Peyer's patch (tissue), 4 donors: ENCODE results near the gene CXCL1. TPM values are rescaled to one million over a fixed set of nuclear protein-coding genes. Genes with fewer than 3 reads are reported as not detected.

Experiments
- DNase-seq, 3 donors: peaks; one replicate each; pipeline ENCODE4 v3.0.0-alpha.2; 2017 to 2019
- H3K27ac ChIP-seq, 4 donors: fragments of 200-600 bp; sonication (generic); one replicate each; pipeline ENCODE4 v1.5.1; 2016 to 2019
- H3K27me3 ChIP-seq, 2 donors: fragments of 200-600 bp; sonication (generic); one replicate each; pipeline ENCODE4 v1.5.1; 2019
- H3K36me3 ChIP-seq, 3 donors: fragments of 200-600 bp; sonication (generic); one replicate each; pipeline ENCODE4 v1.5.1; 2016 to 2019
- H3K4me1 ChIP-seq, 4 donors: fragments of 200-600 bp; sonication (generic); one replicate each; pipeline ENCODE4 v1.5.1; 2016 to 2019
- H3K4me3 ChIP-seq, 4 donors: fragments of 200-600 bp; sonication (generic); 1 replicate in 3 of 4; 2 replicates in 1 of 4; pipeline ENCODE4 v1.5.1; 2016 to 2019; ENCODE audit warnings: mild to moderate bottlenecking in 1 of 4
- H3K9me3 ChIP-seq, 4 donors: fragments of 200-600 bp; sonication (generic); one replicate each; pipeline ENCODE4 v1.5.1; 2016 to 2019; ENCODE audit warnings: mild to moderate bottlenecking in 1 of 4
- POLR2A ChIP-seq, 2 donors: fragments of 450-650 bp; IDR thresholded peaks; one replicate each; pipeline ENCODE4 v1.5.1; 2017; ENCODE audit warnings: antibody characterized with exemption in 2 of 2, mild to moderate bottlenecking in 2 of 2, moderate library complexity in 2 of 2
- total RNA-seq, 4 donors: library from RNA; depleted of rRNA; stranded (reverse); fragments of >200 nt; gene quantifications; one replicate each; pipeline ENCODE4 v1.1.0, GENCODE V29; 2016
- TF ChIP-seq, protein P1 (sequence below), 6 experiments: fragments of 450-650 bp in 4 of 6; fragments of 200-600 bp in 2 of 6; sonication (generic) in 1 of 6; IDR thresholded peaks; one replicate each; pipeline ENCODE4 v1.5.1; 2017 to 2019; ENCODE audit warnings: antibody characterized with exemption in 6 of 6, mild to moderate bottlenecking in 3 of 6, moderate library complexity in 1 of 6

CXCL1 gene
- total RNA-seq: 10 to 100 TPM in 1 of 4 donors, 1 to 10 TPM in 3; 4.1 to 69.3 (median 6.8) TPM

DNA sequence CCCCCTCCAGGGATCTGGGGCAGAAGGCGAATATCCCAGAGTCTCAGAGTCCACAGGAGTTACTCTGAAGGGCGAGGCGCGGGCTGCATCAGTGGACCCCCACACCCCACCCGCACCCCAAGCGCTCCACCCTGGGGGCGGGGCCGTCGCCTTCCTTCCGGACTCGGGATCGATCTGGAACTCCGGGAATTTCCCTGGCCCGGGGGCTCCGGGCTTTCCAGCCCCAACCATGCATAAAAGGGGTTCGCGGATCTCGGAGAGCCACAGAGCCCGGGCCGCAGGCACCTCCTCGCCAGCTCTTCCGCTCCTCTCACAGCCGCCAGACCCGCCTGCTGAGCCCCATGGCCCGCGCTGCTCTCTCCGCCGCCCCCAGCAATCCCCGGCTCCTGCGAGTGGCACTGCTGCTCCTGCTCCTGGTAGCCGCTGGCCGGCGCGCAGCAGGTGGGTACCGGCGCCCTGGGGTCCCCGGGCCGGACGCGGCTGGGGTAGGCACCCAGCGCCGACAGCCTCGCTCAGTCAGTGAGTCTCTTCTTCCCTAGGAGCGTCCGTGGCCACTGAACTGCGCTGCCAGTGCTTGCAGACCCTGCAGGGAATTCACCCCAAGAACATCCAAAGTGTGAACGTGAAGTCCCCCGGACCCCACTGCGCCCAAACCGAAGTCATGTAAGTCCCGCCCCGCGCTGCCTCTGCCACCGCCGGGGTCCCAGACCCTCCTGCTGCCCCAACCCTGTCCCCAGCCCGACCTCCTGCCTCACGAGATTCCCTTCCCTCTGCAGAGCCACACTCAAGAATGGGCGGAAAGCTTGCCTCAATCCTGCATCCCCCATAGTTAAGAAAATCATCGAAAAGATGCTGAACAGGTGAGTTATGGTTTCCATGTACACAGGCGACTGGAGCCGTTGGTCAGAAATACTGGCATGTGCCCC lies at the start of gene CXCL1:
Gene CXCL1 (plus strand): TSS at position 264 of the 926 bp plus-strand sequence. CDS start 78 bp downstream, at position 342.
- Histone ChIP-seq H3K4me1 (peaks cover 0 to 8% (median 0%) of the 10 kb centered on the region in 4 donors), H3K27me3 (no peaks in the 10 kb centered on the region), H3K27ac (peak within 1 kb of the TSS; percentile 64 to 81 (median 68)), H3K9me3 (no peaks in the 10 kb centered on the region), H3K4me3 (peak within 1 kb of the TSS; percentile 36 to 74 (median 57)), H3K36me3 (no peaks in the 10 kb centered on the region)
- peak in 2 of 3 donors; percentile 73 to 82 for DNase-seq
- TF ChIP-seq, protein P1, sequence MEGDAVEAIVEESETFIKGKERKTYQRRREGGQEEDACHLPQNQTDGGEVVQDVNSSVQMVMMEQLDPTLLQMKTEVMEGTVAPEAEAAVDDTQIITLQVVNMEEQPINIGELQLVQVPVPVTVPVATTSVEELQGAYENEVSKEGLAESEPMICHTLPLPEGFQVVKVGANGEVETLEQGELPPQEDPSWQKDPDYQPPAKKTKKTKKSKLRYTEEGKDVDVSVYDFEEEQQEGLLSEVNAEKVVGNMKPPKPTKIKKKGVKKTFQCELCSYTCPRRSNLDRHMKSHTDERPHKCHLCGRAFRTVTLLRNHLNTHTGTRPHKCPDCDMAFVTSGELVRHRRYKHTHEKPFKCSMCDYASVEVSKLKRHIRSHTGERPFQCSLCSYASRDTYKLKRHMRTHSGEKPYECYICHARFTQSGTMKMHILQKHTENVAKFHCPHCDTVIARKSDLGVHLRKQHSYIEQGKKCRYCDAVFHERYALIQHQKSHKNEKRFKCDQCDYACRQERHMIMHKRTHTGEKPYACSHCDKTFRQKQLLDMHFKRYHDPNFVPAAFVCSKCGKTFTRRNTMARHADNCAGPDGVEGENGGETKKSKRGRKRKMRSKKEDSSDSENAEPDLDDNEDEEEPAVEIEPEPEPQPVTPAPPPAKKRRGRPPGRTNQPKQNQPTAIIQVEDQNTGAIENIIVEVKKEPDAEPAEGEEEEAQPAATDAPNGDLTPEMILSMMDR (IDR thresholded peaks at IDR 0.05): no peak
- TF ChIP-seq POLR2A (IDR thresholded peaks at IDR 0.05): no peak

DNA sequence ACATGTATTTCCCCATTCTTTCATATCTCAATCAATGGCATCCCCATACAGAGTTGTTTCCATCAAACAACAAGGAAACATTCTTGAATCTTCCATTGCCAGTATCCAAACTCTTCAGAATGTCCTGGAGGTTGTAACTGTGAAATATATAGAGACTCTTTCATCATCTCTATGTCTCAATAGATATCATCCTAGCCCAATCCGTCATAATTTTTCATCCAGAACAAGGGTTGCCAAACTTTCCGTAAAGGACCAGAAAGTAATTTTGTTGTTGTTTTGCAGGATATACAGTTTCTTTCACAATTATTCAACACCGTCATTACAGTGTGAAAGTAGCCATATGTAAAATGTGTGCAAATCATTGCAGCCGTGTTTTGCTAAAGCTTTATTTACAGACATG lies 47.9 kb upstream of the CXCL1 start:
- no peak for DNase-seq
- TF ChIP-seq, protein P1 (IDR thresholded peaks at IDR 0.05): no peak
- no peak for TF ChIP-seq POLR2A (IDR thresholded peaks at IDR 0.05)
- no peaks in the 10 kb centered on the region for H3K36me3 ChIP-seq

GRCh38 chr4:73822389-73822788 lies 46.8 kb upstream of the CXCL1 start:
- no peak overlapping the region for H3K4me3 ChIP-seq
- TF ChIP-seq, protein P1 (IDR thresholded peaks at IDR 0.05): no peak
- no peak for TF ChIP-seq POLR2A (IDR thresholded peaks at IDR 0.05)
- no peak for DNase-seq
- no peaks in the 10 kb centered on the region for H3K36me3 ChIP-seq
- H3K27ac ChIP-seq: no peak overlapping the region
- H3K27me3 ChIP-seq: no peaks in the 10 kb centered on the region
- H3K9me3 ChIP-seq: no peaks in the 10 kb centered on the region
- H3K4me1 ChIP-seq: no peaks in the 10 kb centered on the region

More for the DNA sequence above, 47.9 kb upstream of the CXCL1 start:
- Histone ChIP-seq H3K4me3 (no peak overlapping the region), H3K9me3 (no peaks in the 10 kb centered on the region), H3K4me1 (no peaks in the 10 kb centered on the region), H3K27me3 (no peaks in the 10 kb centered on the region), H3K27ac (no peak overlapping the region)

DNA sequence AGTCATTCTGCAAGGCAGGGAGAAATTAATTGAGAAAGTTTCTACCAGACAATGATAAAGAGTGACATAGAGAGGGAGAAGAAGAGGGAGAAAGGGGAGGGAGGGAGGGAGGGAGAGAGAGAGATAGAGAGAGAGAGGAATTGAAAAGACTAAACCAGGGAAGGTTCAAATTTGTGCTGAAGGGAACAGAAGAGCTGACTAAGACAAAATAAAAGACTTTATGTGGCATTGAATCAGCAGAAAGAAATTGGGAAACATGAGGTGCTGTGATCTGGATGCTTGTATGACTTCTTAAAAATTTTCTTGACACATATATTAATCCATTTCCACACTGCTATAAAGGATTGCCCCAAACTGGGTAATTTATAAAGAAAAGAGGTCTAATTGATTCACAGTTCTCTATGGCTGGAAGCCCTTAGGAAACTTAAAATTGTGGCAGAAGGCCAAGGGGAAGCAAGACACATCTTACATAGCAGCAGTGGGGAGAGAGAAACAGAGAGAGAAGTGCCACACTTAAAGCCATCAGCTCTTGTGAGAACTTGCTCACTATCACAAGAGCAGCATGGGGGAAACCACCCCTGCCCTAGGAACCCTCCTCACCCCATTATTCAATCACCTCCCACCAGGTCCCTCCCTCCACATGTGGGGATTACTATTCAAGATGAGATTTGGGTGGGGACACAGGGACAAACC lies 46.2 kb upstream of the CXCL1 start:
- no peaks in the 10 kb centered on the region for H3K36me3 ChIP-seq
- H3K4me3 ChIP-seq: no peak overlapping the region
- TF ChIP-seq POLR2A (IDR thresholded peaks at IDR 0.05): no peak
- TF ChIP-seq, protein P1 (IDR thresholded peaks at IDR 0.05): no peak
- H3K9me3 ChIP-seq: no peaks in the 10 kb centered on the region
- H3K4me1 ChIP-seq: no peaks in the 10 kb centered on the region
- no peak overlapping the region for H3K27ac ChIP-seq
- H3K27me3 ChIP-seq: no peaks in the 10 kb centered on the region
- no peak for DNase-seq

DNA sequence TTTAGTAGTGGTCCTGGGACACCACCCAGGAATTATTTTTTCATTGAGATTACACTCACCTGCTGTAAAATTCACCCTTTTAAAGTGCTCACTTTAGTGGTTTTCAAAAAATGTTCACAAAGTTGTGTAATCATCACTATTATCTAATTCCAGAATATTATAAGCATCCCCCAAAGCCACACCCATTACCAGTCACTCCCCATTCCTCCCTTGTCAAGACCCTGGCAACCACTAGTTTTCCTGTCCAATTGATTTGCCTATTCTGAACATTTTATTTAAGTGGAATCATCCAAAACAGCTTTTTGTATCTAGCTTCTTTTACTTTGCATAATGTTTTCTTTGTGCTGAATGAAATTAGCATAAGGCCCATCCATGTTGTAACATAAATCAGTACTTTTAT lies 45.4 kb upstream of the CXCL1 start:
- H3K27me3 ChIP-seq: no peaks in the 10 kb centered on the region
- no peaks in the 10 kb centered on the region for H3K4me1 ChIP-seq
- TF ChIP-seq, protein P1 (IDR thresholded peaks at IDR 0.05): no peak
- no peak for TF ChIP-seq POLR2A (IDR thresholded peaks at IDR 0.05)

More for the DNA sequence above, 45.4 kb upstream of the CXCL1 start:
- no peak for DNase-seq
- Histone ChIP-seq H3K36me3 (no peaks in the 10 kb centered on the region), H3K4me3 (no peak overlapping the region), H3K27ac (no peak overlapping the region), H3K9me3 (no peaks in the 10 kb centered on the region)
